K562 (cell line): ENCODE measurements around the gene SNRPD2. TPM values are rescaled to one million over a fixed set of nuclear protein-coding genes. Genes with fewer than 3 reads are reported as not detected.

Experiments
- AFF1 ChIP-seq, 2 experiments: fragments of 450-650 bp; IDR thresholded peaks; 2 replicates each; pipeline ENCODE4 v1.6.1; 2018; ENCODE audit warnings: mild to moderate bottlenecking in 2 of 2, low read depth in 1 of 2; ENCODE audit not compliant: partially characterized antibody in 2 of 2
- BRF2 ChIP-seq: IDR thresholded peaks from 3 replicates; pipeline ENCODE4 v1.6.1; 2011; ENCODE audit warnings: borderline replicate concordance, mild to moderate bottlenecking; ENCODE audit not compliant: insufficient read length, insufficient read depth
- ELF4 ChIP-seq: fragments of 450-650 bp; formaldehyde crosslinking; IDR thresholded peaks from 2 replicates; pipeline ENCODE4 v1.4.0; 2022; ENCODE audit warnings: missing genetic modification characterization
- PTTG1 ChIP-seq: fragments of 450-650 bp; IDR thresholded peaks from 2 replicates; pipeline ENCODE4 v1.6.1; 2016; ENCODE audit warnings: low read depth, mild to moderate bottlenecking, missing genetic modification characterization, missing compliant biosample characterization
- RERE ChIP-seq: sonication (generic); formaldehyde crosslinking; IDR thresholded peaks from 2 replicates; pipeline ENCODE4 v1.8.0; 2023; ENCODE audit warnings: missing genetic modification reagents, mild to moderate bottlenecking, borderline replicate concordance
- ZNF133 ChIP-seq: fragments of 250-450 bp; sonication (Bioruptor Pico); IDR thresholded peaks from 2 replicates; pipeline ENCODE4 v1.4.0; 2020; ENCODE audit warnings: mild to moderate bottlenecking
- polyA plus RNA-seq, 8 experiments: library from polyadenylated mRNA; depleted of rRNA in 4 of 8; stranded (reverse) in 5 of 8; unstranded in 3 of 8; fragments of >200 nt; fragmentation: Nextera tagmentation in 2 of 8; fragmentation: Illumina TruSeq in 1 of 8; extraction: Ambion mirVana in 2 of 8; extraction: Trizol in 1 of 8; gene quantifications; 2 replicates each; pipeline versions ENCODE4 v1.2.1 to v1.2.3, GENCODE V29; 2011 to 2014; ENCODE audit warnings: inconsistent platforms in 1 of 8, missing spikeins in 1 of 8
- total RNA-seq, 7 experiments: library from RNA; depleted of rRNA in 6 of 7; stranded (reverse); fragments of >200 nt in 6 of 7; fragmentation: Illumina TruSeq in 2 of 7; extraction: Trizol in 2 of 7; gene quantifications; 2 replicates each; pipeline versions ENCODE4 v1.2.1 to v1.2.3, GENCODE V29; 2011 to 2021; ENCODE audit warnings: low replicate concordance in 1 of 7

SNRPD2 gene
- total and polyA plus RNA-seq, 9 of the 15 experiments (the other 6 are each of a cell fraction or from before 2014, with no cell fraction given), result 728 to 4,411 (median 1,029) TPM

GRCh38 chr19:45692187-45693105, 693 bp upstream of the SNRPD2 start, which contains the start of gene QPCTL (continued):
- TF ChIP-seq RERE (CRISPR knock-in tag) (no peak), ZNF133 (CRISPR knock-in tag) (no peak), AFF1 (IDR thresholded peaks at IDR 0.05; ENCODE audit: low read depth in 1 of 2, partially characterized antibody in 2 of 2) (no peak), BRF2 (no peak), ELF4 (peak; percentile 66; the same call in 1 of the 2 replicates), PTTG1 (tag) (no peak)
